B cell (primary cell): Measurements from ENCODE around the gene MAN1B1. TPM values are rescaled to one million over a fixed set of nuclear protein-coding genes. Genes with fewer than 3 reads are reported as not detected.

Experiments used
- ATAC-seq: fragments of 200-7000 bp; cut with Tn5 transposase; one replicate; pipeline ENCODE4 v1.10.0; 2021; ENCODE audit warnings: low read depth, mild to moderate bottlenecking, moderate number of reproducible peaks, moderate library complexity
- CTCF ChIA-PET: fragments of 350-600 bp; sonication (Branson Sonifier 250); formaldehyde crosslinking; loops from one replicate; lab custom pipeline; 2021; ENCODE audit warnings: antibody characterized with exemption, inconsistent platforms; lab: Charles Lee
- POLR2A ChIA-PET: fragments of 350-600 bp; sonication (Branson Sonifier 250); formaldehyde crosslinking; loops from one replicate; lab custom pipeline; 2021; ENCODE audit warnings: antibody characterized with exemption; lab: Charles Lee
- DNase-seq: peaks from one replicate; pipeline ENCODE4 v3.0.0; 2013
- H2AFZ ChIP-seq: 2 replicates; pipeline ENCODE4 v1.6.1; 2012; ENCODE audit warnings: mild to moderate bottlenecking, low read depth, low read length; ENCODE audit not compliant: insufficient read depth, poor library complexity, severe bottlenecking
- H3K27ac ChIP-seq, 2 donors: 1 replicate in 1 of 2; 2 replicates in 1 of 2; pipeline ENCODE4 v1.5.1; 2012 to 2013; ENCODE audit warnings: low read length in 2 of 2, mild to moderate bottlenecking in 2 of 2, moderate library complexity in 1 of 2
- H3K27me3 ChIP-seq, 4 experiments: fragments of 200-600 bp in 1 of 4; sonication (generic) in 1 of 4; replicated peaks in 1 of 4; 1 replicate in 2 of 4; 2 replicates in 2 of 4; pipeline versions ENCODE4 v1.6.1 to v1.7.0; 2013 to 2016; ENCODE audit warnings: low read length in 3 of 4, mild to moderate bottlenecking in 2 of 4, mixed read lengths in 1 of 4, moderate library complexity in 1 of 4; ENCODE audit not compliant: insufficient read depth in 4 of 4, control insufficient read depth in 3 of 4; ENCODE audit errors: control extremely low read depth in 1 of 4
- H3K36me3 ChIP-seq, 2 experiments: replicated peaks in 1 of 2; 1 replicate in 1 of 2; 2 replicates in 1 of 2; pipeline versions ENCODE4 v1.6.1 to v1.7.1; 2013; ENCODE audit warnings: low read length in 1 of 2; ENCODE audit not compliant: insufficient read depth in 2 of 2, control insufficient read depth in 1 of 2; ENCODE audit errors: control extremely low read depth in 1 of 2, extremely low read depth in 1 of 2
- H3K4me1 ChIP-seq, 2 donors: fragments of 200-600 bp in 1 of 2; sonication (generic) in 1 of 2; 1 replicate in 1 of 2; 2 replicates in 1 of 2; pipeline versions ENCODE4 v1.5.1 to v1.6.1; 2013 to 2017; ENCODE audit warnings: low read length in 2 of 2; ENCODE audit not compliant: control insufficient read depth in 2 of 2, insufficient read depth in 2 of 2
- H3K4me2 ChIP-seq: replicated peaks from 2 replicates; pipeline ENCODE3; 2012; ENCODE audit warnings: mild to moderate bottlenecking, low read depth, low read length; ENCODE audit not compliant: poor library complexity, severe bottlenecking
- H3K4me3 ChIP-seq, 5 experiments: fragments of 200-600 bp in 1 of 5; sonication (generic) in 1 of 5; 1 replicate in 3 of 5; 2 replicates in 2 of 5; pipeline versions ENCODE4 v1.5.1 to v1.7.0; 2011 to 2016; ENCODE audit warnings: low read length in 4 of 5, mild to moderate bottlenecking in 4 of 5, low read depth in 2 of 5, control low read depth in 1 of 5, moderate library complexity in 1 of 5; ENCODE audit not compliant: insufficient read depth in 1 of 5; ENCODE audit errors: control extremely low read depth in 1 of 5, extremely low read depth in 1 of 5
- H3K79me2 ChIP-seq: fragments of 200-600 bp; sonication (generic); one replicate; pipeline ENCODE4 v1.6.0; 2016; ENCODE audit warnings: low read length; ENCODE audit not compliant: control insufficient read depth, insufficient read depth
- H3K9ac ChIP-seq: fragments of 200-600 bp; sonication (generic); 2 replicates; pipeline ENCODE4 v1.6.1; 2017; ENCODE audit warnings: mild to moderate bottlenecking, low read length, moderate library complexity
- H3K9me3 ChIP-seq, 3 donors: one replicate each; pipeline versions ENCODE4 v1.6.1 to v1.7.1; 2013; ENCODE audit warnings: low read length in 2 of 3; ENCODE audit not compliant: control insufficient read depth in 2 of 3, insufficient read depth in 1 of 3; ENCODE audit errors: control extremely low read depth in 1 of 3
- H4K20me1 ChIP-seq: 2 replicates; pipeline ENCODE4 v1.6.0; 2012; ENCODE audit warnings: mild to moderate bottlenecking, low read length; ENCODE audit not compliant: insufficient read depth, control insufficient read depth, poor library complexity, severe bottlenecking
- H3K27ac Mint-ChIP-seq: one replicate; pipeline ENCODE4 v1.8.0; 2021; ENCODE audit warnings: mixed read lengths
- H3K27me3 Mint-ChIP-seq: one replicate; pipeline ENCODE4 v1.8.0; 2021; ENCODE audit warnings: mixed read lengths
- H3K4me1 Mint-ChIP-seq: one replicate; pipeline ENCODE4 v1.8.0; 2021; ENCODE audit warnings: mixed read lengths
- H3K4me3 Mint-ChIP-seq: one replicate; pipeline ENCODE4 v1.8.0; 2021; ENCODE audit warnings: mixed read lengths
- H3K9me3 Mint-ChIP-seq: one replicate; pipeline ENCODE4 v1.8.0; 2022; ENCODE audit warnings: mixed read lengths; ENCODE audit not compliant: insufficient read depth
- CTCF ChIP-seq: fragments of 200-600 bp; IDR thresholded peaks from one replicate; pipeline ENCODE4 v1.8.0; 2022; ENCODE audit warnings: antibody characterized with exemption, mild to moderate bottlenecking
- EZH2 ChIP-seq: IDR thresholded peaks from 2 replicates; pipeline ENCODE4 v1.6.1; 2012; ENCODE audit warnings: borderline replicate concordance, low read depth, mild to moderate bottlenecking, moderate library complexity, low read length; ENCODE audit not compliant: insufficient read depth, poor library complexity, severe bottlenecking
- WGBS: methylation state at CpG from one replicate; pipeline ENCODE4 v1.1.5; 2013; ENCODE audit warnings: missing lambda C conversion rate; ENCODE audit not compliant: insufficient coverage; 5-methylcytosine and 5-hydroxymethylcytosine counted together
- intact Hi-C: fragments of 100-400 bp; cut with micrococcal nuclease; formaldehyde crosslinking; loops from one replicate; pipeline ENCODE4 v1.10.0; 2022
- polyA plus RNA-seq: library from polyadenylated mRNA; depleted of rRNA; stranded (reverse); fragments of >200 nt; gene quantifications from 2 replicates; pipeline ENCODE4 v1.2.3, GENCODE V29; 2012
- total RNA-seq, 2 donors: library from RNA; stranded (reverse); fragments of 120-200 nt in 1 of 2; gene quantifications; 1 replicate in 1 of 2; 2 replicates in 1 of 2; pipeline versions ENCODE4 v1.2.3 to v1.2.4, GENCODE V29; 2013 to 2022

MAN1B1 gene
- total and polyA plus RNA-seq, 2 donors (not counting 1 experiment from before 2014, with no cell fraction given) = 47.0 to 68.4 TPM

- H3K27me3 Mint-ChIP-seq = no peaks in the 10 kb centered on the region
- intact Hi-C loops = no loop called here
- H3K27ac ChIP-seq = no peak overlapping the region
- no peak overlapping the region for H2AFZ ChIP-seq
- peaks cover 0 to 29% of the 10 kb centered on the region in 2 experiments for H3K36me3 ChIP-seq
- H3K4me3 Mint-ChIP-seq = peak overlapping the region; percentile 61
- no peaks in the 10 kb centered on the region for H3K9me3 Mint-ChIP-seq
- DNase-seq (no peak), ATAC-seq (no peak)
- H3K27ac Mint-ChIP-seq = peak overlapping the region; percentile 67
- no peaks in the 10 kb centered on the region for H3K27me3 ChIP-seq
- H3K4me1 Mint-ChIP-seq = peaks cover 27% of the 10 kb centered on the region
- WGBS = 98% methylated on average over 19 of the region's 24 CpGs
- CTCF ChIA-PET = interaction anchor here (0.9 to 1.5 kb wide), 2 partner anchors 17 to 34 kb away, joined by 3 read pairs; no protein-coding TSS in a partner anchor
- H3K9me3 ChIP-seq = no peaks in the 10 kb centered on the region
- H3K79me2 ChIP-seq = peaks cover 12% of the 10 kb centered on the region
- no peak for TF ChIP-seq CTCF
- no peak for TF ChIP-seq EZH2
- POLR2A ChIA-PET = no interaction called here
- H3K4me2 ChIP-seq = no peak overlapping the region
- peaks cover 11 to 40% of the 10 kb centered on the region in 2 donors for H3K4me1 ChIP-seq
- H4K20me1 ChIP-seq = peaks cover 26% of the 10 kb centered on the region
- H3K9ac ChIP-seq = no peak overlapping the region
- no peak overlapping the region for H3K4me3 ChIP-seq
Measured at GRCh38 chr9:137080260-137081122, 6.3 kb upstream of the MAN1B1 start.
